ENCODE data around the gene RTL10.

DNA sequence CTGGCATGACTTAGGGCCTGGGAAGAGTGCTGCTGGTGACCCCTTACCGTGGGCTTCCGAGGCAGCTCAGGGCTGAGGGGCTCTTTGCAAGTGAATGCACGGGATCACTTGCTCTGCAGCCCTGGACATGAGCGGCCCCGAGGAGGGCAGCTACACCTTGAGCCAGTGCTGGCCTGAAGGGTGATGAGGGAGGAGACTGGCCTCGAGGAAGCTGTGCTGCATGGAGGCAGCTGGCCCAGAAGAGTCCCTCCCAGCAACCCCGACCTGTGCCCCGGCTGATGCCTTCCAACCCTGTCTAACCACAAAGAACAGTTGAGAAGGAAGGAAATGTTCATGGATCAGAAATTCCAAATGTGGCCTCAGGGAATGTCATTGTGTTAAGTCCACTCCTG is 48.9 kb downstream of the RTL10 start:
- TF ChIP-seq EP300 (IDR thresholded peaks at IDR 0.05; ENCODE audit: borderline replicate concordance) (no peak), TCF12 (IDR thresholded peaks at IDR 0.05; ENCODE audit: low read depth) (no peak), CEBPB (IDR thresholded peaks at IDR 0.05) (no peak), NFIC (IDR thresholded peaks at IDR 0.05) (no peak)
- TF ChIP-seq, protein P1, sequence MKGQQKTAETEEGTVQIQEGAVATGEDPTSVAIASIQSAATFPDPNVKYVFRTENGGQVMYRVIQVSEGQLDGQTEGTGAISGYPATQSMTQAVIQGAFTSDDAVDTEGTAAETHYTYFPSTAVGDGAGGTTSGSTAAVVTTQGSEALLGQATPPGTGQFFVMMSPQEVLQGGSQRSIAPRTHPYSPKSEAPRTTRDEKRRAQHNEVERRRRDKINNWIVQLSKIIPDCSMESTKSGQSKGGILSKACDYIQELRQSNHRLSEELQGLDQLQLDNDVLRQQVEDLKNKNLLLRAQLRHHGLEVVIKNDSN (IDR thresholded peaks at IDR 0.05) = no peak

Data from Ishikawa (cell line).